ENCODE data around the gene CPNE1. TPM values are rescaled to one million over a fixed set of nuclear protein-coding genes. Genes with fewer than 3 reads are reported as not detected.

CPNE1 gene
- total RNA-seq, 2 experiments from 2014 or later, result 308 to 324 TPM

DNA sequence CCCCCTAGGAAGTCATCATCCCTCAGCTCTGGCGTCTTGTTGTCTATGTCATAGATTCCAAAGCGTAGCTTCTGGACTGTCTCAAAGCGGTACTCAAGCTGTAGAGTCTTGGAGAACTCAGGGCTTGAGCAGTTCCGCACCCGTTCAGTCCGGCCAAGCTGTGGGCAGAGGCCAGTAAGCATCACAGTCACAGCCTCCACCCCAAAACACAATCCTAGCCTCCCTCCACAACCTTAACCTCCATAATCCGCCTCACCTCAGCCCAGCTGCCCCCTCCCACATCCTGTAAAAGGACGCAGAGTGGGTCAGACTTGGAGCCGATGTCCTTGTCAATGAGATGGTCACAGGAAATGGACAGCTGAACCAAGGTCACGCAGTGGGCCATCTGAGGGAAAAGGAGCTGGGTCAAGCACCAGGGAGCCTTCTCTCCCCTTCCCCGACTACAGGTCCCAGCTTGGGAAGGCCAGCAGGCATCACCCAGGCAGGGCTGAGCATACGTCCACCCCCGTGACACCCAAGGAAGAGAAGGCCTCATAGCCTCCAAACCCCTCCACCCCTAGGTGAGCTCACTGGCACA, 32.1 kb downstream of the CPNE1 start:
- DNase-seq (no peak), ATAC-seq (no peak)
- H3K27me3 Mint-ChIP-seq, result no peaks in the 10 kb centered on the region
- peaks cover 29% of the 10 kb centered on the region for H3K36me3 Mint-ChIP-seq (ENCODE audit: low read depth)
- intact Hi-C loops (cut with micrococcal nuclease), result no loop called here
- peaks cover 21% of the 10 kb centered on the region for H3K4me1 Mint-ChIP-seq (ENCODE audit: low read depth)
- no peak overlapping the region for H3K4me3 Mint-ChIP-seq
- ChIA-PET POLR2A (interaction anchor here (0.8 to 1.3 kb wide), 3 partner anchors 12 to 31 kb away, joined by 3 to 4 read pairs (median 3); no protein-coding TSS in a partner anchor), CTCF (interaction anchor here (0.9 to 3.8 kb wide), 2 partner anchors 13 kb away, joined by 4 to 15 read pairs; no protein-coding TSS in a partner anchor)
- H3K27ac Mint-ChIP-seq, result no peak overlapping the region
- no peaks in the 10 kb centered on the region for H3K9me3 Mint-ChIP-seq
- TF ChIP-seq CTCF (IDR thresholded peaks at IDR 0.05), result no peak

GRCh38 chr20:35630636-35631035, 34.1 kb downstream of the CPNE1 start:
- DNase-seq, result no peak
- H3K27me3 Mint-ChIP-seq, result no peaks in the 10 kb centered on the region
- no peak overlapping the region for H3K4me3 Mint-ChIP-seq
- CTCF ChIA-PET, result interaction anchor here (3.8 kb wide), 1 partner anchor 11 kb away, joined by 15 read pairs; no protein-coding TSS in a partner anchor
- H3K4me1 Mint-ChIP-seq (ENCODE audit: low read depth), result peaks cover 7% of the 10 kb centered on the region
- no peak overlapping the region for H3K27ac Mint-ChIP-seq
- intact Hi-C loops (cut with micrococcal nuclease), result no loop called here
- no peaks in the 10 kb centered on the region for H3K9me3 Mint-ChIP-seq
- H3K36me3 Mint-ChIP-seq (ENCODE audit: low read depth), result peaks cover 39% of the 10 kb centered on the region
- no peak for ATAC-seq
- TF ChIP-seq CTCF (IDR thresholded peaks at IDR 0.05), result no peak
- POLR2A ChIA-PET, result interaction anchor here (0.8 to 1.2 kb wide), 2 partner anchors 25 to 69 kb away, joined by 3 to 4 read pairs; partner anchors contain the start of genes NFS1 and ROMO1

DNA sequence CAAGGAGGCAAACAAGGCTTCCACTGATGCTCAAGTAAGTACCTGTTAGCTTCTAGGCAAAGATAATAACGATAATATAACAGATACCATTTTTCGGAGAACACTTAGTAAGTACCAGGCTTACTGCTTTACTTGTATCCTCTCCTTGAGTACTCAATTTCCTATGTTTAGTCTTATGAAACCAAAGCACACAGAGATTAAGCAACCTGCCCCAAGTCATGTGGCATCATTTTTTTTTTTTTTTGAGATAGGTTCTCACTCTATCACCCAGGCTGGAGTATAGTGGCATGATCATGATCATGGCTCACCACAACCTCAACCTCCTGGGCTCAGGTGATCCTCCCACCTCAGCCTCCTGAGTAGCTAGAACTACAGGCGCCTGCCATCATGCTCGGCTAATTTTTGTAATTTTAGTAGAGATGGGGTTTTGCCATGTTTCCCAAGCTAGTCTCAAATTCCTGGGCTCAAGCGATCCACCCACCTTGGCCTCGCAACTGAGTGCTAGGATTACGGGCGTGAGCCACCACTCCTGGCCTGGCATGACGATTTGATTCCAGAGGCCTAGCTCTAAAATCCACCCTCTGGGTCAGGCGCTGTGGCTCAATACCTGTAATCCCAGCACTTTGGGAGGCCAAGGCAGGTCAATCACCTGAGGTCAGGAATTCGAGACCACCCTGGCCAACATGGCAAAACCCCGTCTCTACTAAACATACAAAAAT, 35.1 kb downstream of the CPNE1 start:
- CTCF ChIA-PET, result interaction anchor here (0.8 to 3.8 kb wide), 3 partner anchors 10 to 117 kb away, joined by 3 to 15 read pairs (median 3); no protein-coding TSS in a partner anchor
- Mint-ChIP-seq H3K27ac (peak overlapping the region; percentile 47), H3K9me3 (no peaks in the 10 kb centered on the region), H3K4me3 (no peak overlapping the region), H3K27me3 (no peaks in the 10 kb centered on the region), H3K36me3 (ENCODE audit: low read depth) (peaks cover 38% of the 10 kb centered on the region), H3K4me1 (ENCODE audit: low read depth) (no peaks in the 10 kb centered on the region)
- intact Hi-C loops (cut with micrococcal nuclease), result no loop called here
- ATAC-seq (no peak), DNase-seq (no peak)
- POLR2A ChIA-PET, result interaction anchor here (0.6 to 1.2 kb wide), 4 partner anchors 10 to 139 kb away, joined by 3 to 4 read pairs (median 4); partner anchors contain the start of genes NFS1 and ROMO1
- no peak for TF ChIP-seq CTCF (IDR thresholded peaks at IDR 0.05)

GRCh38 chr20:35627121-35627520, 37.6 kb downstream of the CPNE1 start:
- Mint-ChIP-seq H3K4me1 (ENCODE audit: low read depth) (no peaks in the 10 kb centered on the region), H3K9me3 (no peaks in the 10 kb centered on the region), H3K4me3 (no peak overlapping the region), H3K27ac (peak overlapping the region; percentile 60), H3K36me3 (ENCODE audit: low read depth) (peaks cover 36% of the 10 kb centered on the region), H3K27me3 (no peaks in the 10 kb centered on the region)
- DNase-seq (no peak), ATAC-seq (no peak)
- no peak for TF ChIP-seq CTCF (IDR thresholded peaks at IDR 0.05)
- ChIA-PET CTCF (interaction anchor here (0.5 to 1.3 kb wide), 2 partner anchors 8 to 21 kb away, joined by 3 to 4 read pairs; no protein-coding TSS in a partner anchor), POLR2A (interaction anchor here (0.6 kb wide), 2 partner anchors 23 to 112 kb away, joined by 3 read pairs; no protein-coding TSS in a partner anchor)
- intact Hi-C loops (cut with micrococcal nuclease), result no loop called here

All from activated CD8-positive, alpha-beta T cell treated with anti-CD3 and anti-CD28 coated beads for 36 hours (primary cell).